ENCODE measurements around the gene GADD45GIP1.
"Not testable (repeated sequence)": the region's sequence is repeated elsewhere in the genome, so short reads cannot be mapped to it uniquely, and the experiment has no call there.

GADD45GIP1 gene

DNA sequence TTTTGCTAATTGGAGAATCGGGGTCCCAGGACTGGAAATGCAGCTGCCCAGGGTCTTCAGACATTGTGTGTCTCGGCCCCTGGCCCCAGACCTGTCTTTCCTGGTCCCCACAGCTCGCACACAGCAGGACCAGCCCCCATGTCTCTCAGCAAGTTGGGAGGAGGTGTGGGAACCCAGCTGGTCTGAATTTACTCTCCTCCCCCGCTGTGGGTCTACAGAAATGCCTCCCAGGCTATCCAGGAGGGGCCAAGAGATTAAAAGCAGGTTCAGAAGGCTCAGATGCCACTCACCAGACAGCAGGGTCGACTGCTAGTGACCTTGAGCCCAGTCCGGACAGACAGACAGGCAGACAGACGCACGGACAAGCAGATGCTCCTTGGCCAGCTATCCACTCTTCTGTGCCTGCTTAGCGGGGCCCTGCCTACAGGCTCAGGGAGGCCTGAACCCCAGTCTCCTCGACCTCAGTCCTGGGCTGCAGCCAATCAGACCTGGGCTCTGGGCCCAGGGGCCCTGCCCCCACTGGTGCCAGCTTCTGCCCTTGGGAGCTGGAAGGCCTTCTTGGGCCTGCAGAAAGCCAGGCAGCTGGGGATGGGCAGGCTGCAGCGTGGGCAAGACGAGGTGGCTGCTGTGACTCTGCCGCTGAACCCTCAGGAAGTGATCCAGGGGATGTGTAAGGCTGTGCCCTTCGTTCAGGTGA is 12.4 kb upstream of the GADD45GIP1 start, which contains the start of gene DAND5:
DAND5 (plus strand) TSS at position 285 of the 697 bp plus-strand sequence; CDS start at position 370, 85 bp downstream.
- no peak for DNase-seq

GRCh38 chr19:12967907-12968306 is 10.9 kb upstream of the GADD45GIP1 start:
- TF ChIP-seq, protein P1, sequence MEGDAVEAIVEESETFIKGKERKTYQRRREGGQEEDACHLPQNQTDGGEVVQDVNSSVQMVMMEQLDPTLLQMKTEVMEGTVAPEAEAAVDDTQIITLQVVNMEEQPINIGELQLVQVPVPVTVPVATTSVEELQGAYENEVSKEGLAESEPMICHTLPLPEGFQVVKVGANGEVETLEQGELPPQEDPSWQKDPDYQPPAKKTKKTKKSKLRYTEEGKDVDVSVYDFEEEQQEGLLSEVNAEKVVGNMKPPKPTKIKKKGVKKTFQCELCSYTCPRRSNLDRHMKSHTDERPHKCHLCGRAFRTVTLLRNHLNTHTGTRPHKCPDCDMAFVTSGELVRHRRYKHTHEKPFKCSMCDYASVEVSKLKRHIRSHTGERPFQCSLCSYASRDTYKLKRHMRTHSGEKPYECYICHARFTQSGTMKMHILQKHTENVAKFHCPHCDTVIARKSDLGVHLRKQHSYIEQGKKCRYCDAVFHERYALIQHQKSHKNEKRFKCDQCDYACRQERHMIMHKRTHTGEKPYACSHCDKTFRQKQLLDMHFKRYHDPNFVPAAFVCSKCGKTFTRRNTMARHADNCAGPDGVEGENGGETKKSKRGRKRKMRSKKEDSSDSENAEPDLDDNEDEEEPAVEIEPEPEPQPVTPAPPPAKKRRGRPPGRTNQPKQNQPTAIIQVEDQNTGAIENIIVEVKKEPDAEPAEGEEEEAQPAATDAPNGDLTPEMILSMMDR (IDR thresholded peaks at IDR 0.05; ENCODE audit: low read depth, low read length) = no peak
- Histone ChIP-seq H3K27me3 (no peaks in the 10 kb centered on the region), H3K36me3 (no peaks in the 10 kb centered on the region), H3K4me1 (no peaks in the 10 kb centered on the region), H3K9me3 (no peaks in the 10 kb centered on the region), H3K4me3 (ENCODE audit: low read depth, low read length) (no peak overlapping the region)
- no peak for DNase-seq

More for the DNA sequence above, 12.4 kb upstream of the GADD45GIP1 start, which contains the start of gene DAND5:
- H3K9me3 ChIP-seq = no peaks in the 10 kb centered on the region
- no peak within 1 kb of the TSS for H3K4me3 ChIP-seq (ENCODE audit: low read depth, low read length)
- no peaks in the 10 kb centered on the region for H3K4me1 ChIP-seq
- no peaks in the 10 kb centered on the region for H3K36me3 ChIP-seq
- TF ChIP-seq, protein P1 (IDR thresholded peaks at IDR 0.05; ENCODE audit: low read depth, low read length) = no peak
- no peaks in the 10 kb centered on the region for H3K27me3 ChIP-seq

- Histone ChIP-seq H3K4me3 (ENCODE audit: low read depth, low read length) (peak overlapping the region; percentile 68), H3K9me3 (no peaks in the 10 kb centered on the region), H3K36me3 (no peaks in the 10 kb centered on the region), H3K4me1 (no peaks in the 10 kb centered on the region), H3K27me3 (no peaks in the 10 kb centered on the region)
- no peak for DNase-seq
- TF ChIP-seq, protein P1 (IDR thresholded peaks at IDR 0.05; ENCODE audit: low read depth, low read length) = no peak
Observed at GRCh38 chr19:12965812-12966135, 8.8 kb upstream of the GADD45GIP1 start.

- Histone ChIP-seq H3K27me3 (no peaks in the 10 kb centered on the region), H3K4me1 (no peaks in the 10 kb centered on the region), H3K36me3 (no peaks in the 10 kb centered on the region), H3K9me3 (no peaks in the 10 kb centered on the region), H3K4me3 (ENCODE audit: low read depth, low read length) (peak overlapping the region; percentile 68)
- TF ChIP-seq, protein P1 (IDR thresholded peaks at IDR 0.05; ENCODE audit: low read depth, low read length) = peak; percentile 82
- DNase-seq = peak; percentile 86
Observed at GRCh38 chr19:12965017-12965811, 8.2 kb upstream of the GADD45GIP1 start.

GRCh38 chr19:12959481-12959880 is 2.5 kb upstream of the GADD45GIP1 start:
- Histone ChIP-seq H3K27me3 (no peaks in the 10 kb centered on the region), H3K4me3 (ENCODE audit: low read depth, low read length) (no peak overlapping the region), H3K36me3 (peaks cover 13% of the 10 kb centered on the region), H3K9me3 (no peaks in the 10 kb centered on the region), H3K4me1 (peaks cover 10% of the 10 kb centered on the region)
- DNase-seq = no peak
- TF ChIP-seq, protein P1 (IDR thresholded peaks at IDR 0.05; ENCODE audit: low read depth, low read length) = no peak

- Histone ChIP-seq H3K4me1 (peaks cover 27% of the 10 kb centered on the region), H3K4me3 (ENCODE audit: low read depth, low read length) (peak overlapping the region; percentile 94), H3K36me3 (peaks cover 28% of the 10 kb centered on the region)
- H3K9me3 ChIP-seq, DNase-seq, H3K27me3 ChIP-seq: not testable (repeated sequence)
Observed at GRCh38 chr19:12957389-12957952, 448 bp upstream of the GADD45GIP1 start.

All from BE2C (cell line).